IPS-18c (cell line): ENCODE results near the gene THOC5.
"Not testable (repeated sequence)": the region's sequence is repeated elsewhere in the genome, so short reads cannot be mapped to it uniquely, and the experiment has no call there.

Experiments
- H3K4me3 ChIP-seq: 2 replicates; pipeline ENCODE4 v1.7.0; 2013; ENCODE audit warnings: low read depth, mild to moderate bottlenecking, low read length, moderate library complexity; ENCODE audit not compliant: insufficient read depth
- H3K9me3 ChIP-seq: one replicate; pipeline ENCODE4 v1.6.1; 2013; ENCODE audit warnings: mild to moderate bottlenecking, low read length, moderate library complexity; ENCODE audit not compliant: control insufficient read depth, insufficient read depth

THOC5 gene

DNA sequence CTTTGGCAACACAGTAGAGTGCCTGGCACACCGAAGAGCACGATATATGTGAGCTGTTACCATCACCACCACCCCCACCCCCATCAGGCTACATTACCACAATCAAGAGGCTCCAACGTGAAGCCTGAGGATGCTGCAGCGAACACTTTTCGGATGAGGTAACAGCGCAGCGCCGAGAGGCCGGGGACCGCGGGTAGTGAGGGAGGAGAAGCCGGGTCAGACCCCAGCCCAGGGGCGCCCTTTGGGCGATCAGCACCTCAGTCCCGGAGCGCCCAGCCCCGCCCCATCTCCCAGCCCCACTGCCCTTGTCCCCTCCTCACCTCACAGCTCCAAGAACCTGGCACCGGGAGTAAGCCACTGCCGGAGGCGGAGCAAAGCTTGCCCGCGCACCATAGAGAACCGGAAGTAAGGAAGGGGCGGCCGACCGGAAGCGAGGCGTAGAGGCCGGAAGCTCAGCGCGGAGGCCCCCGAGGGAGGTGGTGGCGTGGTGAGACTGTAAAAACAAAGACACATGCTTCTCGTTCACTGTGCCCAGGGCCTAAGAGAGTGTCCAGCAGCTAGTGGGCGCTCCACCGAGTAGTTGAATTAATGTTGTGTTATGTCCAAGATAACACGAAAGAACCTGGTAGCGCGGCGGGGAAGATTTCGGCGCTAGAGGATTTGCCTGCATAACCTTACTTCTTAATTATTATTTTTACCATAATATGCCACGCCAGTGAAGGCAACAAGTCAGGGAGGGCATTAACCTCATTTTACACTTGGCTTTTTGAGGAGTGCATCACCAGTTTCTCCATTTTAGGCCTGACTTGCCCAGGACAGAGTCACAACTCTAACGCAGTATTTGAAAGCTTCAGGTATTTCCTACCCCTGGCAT lies at the start of gene THOC5:
THOC5 (minus strand) TSS at position 407 of the 874 bp plus-strand sequence. CDS start 4,610 bp downstream, outside the sequence.
- H3K9me3 ChIP-seq = no peaks in the 10 kb centered on the region
- H3K4me3 ChIP-seq = peak within 1 kb of the TSS; percentile 95

DNA sequence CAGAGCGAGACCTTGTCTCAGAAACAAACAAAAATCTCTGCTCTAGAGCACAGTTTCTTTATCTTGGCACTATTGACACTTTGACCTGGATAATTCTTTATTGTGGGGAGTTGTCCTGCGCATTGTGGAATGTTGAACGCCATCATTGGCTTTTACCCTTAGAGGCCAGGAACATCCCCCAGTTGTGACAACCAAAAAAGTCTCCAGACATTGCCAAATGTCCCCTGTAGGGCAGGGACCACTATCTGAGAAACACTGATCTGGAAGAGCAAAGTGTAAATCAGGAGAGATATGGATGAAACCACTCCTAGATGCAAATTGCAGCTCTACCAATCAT lies 45.1 kb upstream of the THOC5 start:
- no peaks in the 10 kb centered on the region for H3K9me3 ChIP-seq
- no peak overlapping the region for H3K4me3 ChIP-seq

DNA sequence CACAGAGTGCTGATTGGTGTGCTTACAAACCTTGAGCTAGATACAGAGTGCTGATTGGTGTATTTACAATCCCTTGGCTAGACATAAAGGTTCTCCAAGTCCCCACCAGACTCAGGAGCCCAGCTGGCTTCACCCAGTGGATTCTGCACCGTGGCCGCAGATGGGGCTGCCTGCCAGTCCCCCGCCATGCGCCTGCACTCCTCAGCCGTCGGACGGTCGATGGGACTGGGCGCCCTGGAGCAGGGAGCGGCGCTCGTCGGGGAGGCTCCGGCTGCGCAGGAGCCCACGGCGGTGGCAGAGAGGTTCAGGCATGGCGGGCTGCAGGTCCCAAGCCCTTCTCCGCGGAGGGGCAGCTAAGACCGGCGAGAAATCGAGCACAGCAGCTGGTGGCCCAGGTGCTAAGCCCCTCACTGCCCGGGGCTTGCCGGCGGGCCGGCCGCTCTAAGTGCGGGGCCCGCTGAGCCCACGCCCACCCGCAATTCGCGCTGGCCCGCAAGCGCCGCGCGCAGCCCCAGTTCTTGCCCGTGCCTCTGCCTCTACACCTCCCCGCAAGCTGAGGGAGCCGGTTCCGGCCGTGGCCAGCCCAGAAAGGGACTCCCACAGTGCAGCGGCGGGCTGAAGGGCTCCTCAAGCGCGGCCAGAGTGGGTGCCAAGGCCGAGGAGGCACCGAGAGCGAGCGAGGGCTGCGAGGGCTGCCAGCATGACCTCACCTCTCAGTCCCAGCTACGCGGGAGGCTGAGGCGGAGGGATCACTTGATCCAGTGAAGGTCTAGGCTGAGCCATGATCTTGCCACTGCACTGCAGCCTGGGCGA lies 44.5 kb upstream of the THOC5 start:
- H3K4me3 ChIP-seq = not testable (repeated sequence)

DNA sequence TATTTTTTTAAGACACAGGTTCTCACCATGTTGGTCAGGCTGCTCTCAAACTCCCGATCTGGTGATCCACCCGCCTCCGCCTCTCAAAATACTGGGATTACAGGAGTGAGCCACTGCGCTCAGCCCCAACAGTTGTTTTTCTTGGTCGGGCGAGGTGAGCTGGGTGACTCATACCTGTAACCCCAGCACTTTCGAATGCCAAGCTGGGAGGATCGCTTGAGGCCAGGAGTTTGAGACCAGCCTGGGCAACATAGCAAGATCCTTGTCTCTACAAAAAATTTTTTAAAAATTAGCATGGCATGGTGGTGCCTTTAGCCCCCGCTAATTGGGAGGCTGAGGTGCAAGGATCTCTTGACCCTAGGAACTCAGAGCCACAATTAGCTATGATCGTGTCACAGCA lies 42.9 kb upstream of the THOC5 start:
- Histone ChIP-seq H3K9me3 (no peaks in the 10 kb centered on the region), H3K4me3 (no peak overlapping the region)

More for the DNA sequence above, 44.5 kb upstream of the THOC5 start:
- not testable (repeated sequence) for H3K9me3 ChIP-seq

DNA sequence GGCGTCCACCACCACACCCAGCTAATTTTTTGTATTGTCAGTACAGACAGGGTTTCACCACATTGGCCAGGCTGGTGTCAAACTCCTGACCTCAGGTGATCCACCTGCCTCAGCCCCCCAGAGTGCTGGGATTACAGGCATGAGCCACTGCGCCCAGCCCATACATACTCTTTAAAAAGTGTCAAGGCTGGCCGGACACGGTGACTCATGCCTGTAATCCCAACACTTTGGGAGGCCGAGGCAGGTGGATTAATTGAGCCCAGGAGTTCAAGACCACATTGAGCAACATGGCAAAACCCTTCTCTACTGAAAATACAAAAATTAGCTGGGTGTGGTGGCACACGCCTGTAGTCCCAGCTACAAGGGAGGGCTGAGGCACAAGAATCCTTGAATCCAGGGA lies 40.9 kb upstream of the THOC5 start:
- not testable (repeated sequence) for H3K9me3 ChIP-seq, H3K4me3 ChIP-seq

DNA sequence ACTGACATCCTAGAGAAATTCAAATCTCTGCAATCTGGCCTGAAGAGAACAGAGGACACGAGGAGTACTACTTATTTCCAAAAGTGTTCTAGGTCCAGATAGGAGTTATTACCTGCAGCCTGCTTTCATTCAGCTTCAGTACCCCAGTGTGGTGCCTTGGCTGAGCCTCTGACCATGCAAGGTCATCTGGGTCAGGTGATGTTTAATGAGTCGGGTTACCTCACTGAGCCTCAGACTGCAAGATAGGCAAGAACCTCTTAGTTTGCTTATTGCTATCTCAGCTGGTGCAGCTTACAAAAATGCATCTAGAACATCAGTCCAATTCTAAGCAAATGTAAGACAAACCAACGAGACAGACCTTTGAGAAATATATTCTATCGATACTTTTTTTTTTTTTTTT lies 40.4 kb upstream of the THOC5 start:
- no peak overlapping the region for H3K4me3 ChIP-seq
- H3K9me3 ChIP-seq = no peaks in the 10 kb centered on the region

DNA sequence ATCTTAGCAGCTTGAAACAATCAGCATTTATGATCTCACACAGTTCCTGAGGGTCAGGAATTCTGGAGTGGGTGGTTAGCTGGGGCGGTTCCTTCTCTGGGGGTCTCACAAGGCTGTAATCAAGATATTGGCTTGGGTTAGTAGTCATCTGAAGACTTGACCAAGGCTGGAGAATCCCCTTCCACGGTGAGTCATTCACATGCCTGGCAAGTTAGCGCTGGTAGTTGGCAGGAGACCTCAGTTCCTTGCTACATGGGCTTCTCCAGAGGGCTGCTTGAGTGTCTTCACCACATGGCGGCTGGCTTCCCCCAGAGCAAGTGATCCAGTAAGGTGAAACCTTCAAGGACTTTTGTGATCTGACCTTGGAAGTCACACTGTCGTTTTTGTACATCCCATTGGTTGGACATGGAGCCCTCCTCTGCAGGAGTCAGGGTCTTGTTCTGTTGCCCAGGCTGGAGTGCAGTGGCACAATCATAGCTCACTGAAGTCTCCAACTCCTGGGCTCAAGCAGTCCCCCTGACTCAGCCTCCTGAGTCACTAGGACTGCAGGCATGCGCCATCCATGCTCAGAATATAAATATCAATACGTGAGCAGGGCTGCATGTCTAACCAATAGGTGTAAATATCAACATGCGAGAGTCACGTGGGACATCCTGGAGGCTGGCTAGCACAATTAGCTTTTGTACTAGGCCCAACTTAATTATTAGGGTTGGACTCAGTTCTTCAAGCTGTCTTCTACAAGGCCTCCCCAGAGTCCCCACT lies 34.6 kb upstream of the THOC5 start:
- no peak overlapping the region for H3K4me3 ChIP-seq
- H3K9me3 ChIP-seq = no peaks in the 10 kb centered on the region

DNA sequence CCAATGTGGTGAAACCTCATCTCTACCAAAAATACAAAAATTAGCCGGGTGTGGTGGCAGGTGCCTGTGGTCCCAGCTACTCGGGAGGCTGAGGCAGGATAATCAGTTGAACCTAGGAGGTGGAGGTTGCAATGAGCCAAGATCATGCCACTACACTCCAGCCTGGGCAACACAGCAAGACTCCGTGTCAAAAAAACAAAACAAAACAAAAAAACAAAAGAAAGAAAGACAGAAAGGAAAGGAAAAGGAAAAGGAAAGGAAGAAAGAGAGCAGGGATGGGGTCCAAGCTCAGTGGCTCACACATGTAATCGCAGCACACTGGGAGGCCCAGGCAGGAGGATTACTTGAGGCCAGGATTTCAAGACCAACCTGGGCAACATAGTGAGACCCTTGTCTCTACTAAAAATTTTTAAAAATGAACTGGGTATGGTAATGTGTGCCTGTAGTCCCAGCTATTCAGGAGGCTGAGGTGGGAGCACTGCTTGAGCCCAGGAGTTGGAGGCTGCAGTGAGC lies 32.7 kb upstream of the THOC5 start:
- not testable (repeated sequence) for H3K4me3 ChIP-seq, H3K9me3 ChIP-seq

DNA sequence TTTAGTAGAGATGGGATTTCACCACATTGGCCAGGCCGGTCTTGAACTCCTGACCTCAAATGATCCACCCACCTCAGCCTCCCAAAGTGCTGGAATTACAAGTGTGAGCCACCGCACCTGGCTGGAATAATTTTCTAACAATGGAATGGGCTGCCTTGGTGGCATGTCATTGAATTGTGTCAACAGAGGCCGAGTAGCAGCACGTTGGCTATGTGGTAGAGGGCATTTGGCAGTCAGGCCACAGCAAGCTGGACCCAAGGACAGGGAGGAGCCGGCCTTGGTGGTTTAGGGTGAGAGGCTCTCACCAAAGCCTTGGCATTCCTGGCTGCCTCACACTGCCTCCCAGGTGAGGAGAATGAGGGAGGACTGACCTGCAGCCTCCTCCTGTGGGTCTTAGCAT lies 31.4 kb upstream of the THOC5 start:
- Histone ChIP-seq H3K4me3 (no peak overlapping the region), H3K9me3 (no peaks in the 10 kb centered on the region)

DNA sequence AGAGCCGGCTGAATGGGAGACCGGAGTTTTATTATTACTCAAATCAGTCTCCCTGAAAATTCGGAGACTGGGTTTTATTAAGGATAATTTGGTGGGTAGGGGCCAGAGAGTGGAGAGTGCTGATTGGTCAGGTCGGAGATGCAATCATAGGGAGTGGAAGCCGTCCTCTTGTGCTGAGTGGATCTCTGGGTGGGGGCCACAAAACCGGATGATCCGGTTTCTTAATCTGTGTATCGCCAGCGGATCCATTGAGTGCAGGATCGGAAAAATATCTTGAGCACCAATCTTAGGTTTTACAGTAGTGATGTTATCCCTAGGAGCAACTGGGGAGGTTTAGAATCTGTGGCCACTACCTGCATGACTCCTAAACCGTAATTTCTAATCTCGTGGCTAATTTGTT lies 28.2 kb upstream of the THOC5 start:
- no peaks in the 10 kb centered on the region for H3K9me3 ChIP-seq
- no peak overlapping the region for H3K4me3 ChIP-seq

DNA sequence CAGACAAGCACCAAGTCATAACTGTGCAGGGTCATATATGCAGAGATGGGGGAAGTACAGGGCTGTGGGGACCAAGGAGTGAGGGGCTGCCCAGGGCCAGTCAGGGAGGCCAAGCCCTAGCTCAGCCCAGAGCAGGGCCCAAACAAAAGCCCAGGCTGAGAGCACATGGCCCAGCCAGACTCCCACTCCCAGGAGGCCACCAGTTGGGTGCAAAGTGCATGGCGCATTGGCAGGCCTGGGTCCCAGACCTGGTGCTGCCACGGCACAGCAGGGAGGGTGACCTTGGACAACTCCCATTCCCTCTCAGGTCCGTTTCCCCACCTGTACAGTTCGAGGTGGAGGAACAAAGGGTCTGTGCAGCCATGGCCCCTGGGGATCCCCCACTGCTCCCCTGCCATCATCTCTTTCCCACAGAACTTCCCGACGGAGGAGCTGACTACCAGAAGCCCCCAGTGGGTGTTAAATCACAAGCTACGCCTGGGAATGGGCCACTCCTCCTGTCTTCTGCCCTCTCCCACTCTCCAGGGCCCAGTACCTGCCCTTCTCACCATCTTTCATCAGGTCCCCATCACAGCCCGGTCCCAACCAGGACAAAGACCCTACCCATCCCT lies 26.7 kb upstream of the THOC5 start:
- peak overlapping the region; percentile 77 for H3K4me3 ChIP-seq
- H3K9me3 ChIP-seq = no peaks in the 10 kb centered on the region

DNA sequence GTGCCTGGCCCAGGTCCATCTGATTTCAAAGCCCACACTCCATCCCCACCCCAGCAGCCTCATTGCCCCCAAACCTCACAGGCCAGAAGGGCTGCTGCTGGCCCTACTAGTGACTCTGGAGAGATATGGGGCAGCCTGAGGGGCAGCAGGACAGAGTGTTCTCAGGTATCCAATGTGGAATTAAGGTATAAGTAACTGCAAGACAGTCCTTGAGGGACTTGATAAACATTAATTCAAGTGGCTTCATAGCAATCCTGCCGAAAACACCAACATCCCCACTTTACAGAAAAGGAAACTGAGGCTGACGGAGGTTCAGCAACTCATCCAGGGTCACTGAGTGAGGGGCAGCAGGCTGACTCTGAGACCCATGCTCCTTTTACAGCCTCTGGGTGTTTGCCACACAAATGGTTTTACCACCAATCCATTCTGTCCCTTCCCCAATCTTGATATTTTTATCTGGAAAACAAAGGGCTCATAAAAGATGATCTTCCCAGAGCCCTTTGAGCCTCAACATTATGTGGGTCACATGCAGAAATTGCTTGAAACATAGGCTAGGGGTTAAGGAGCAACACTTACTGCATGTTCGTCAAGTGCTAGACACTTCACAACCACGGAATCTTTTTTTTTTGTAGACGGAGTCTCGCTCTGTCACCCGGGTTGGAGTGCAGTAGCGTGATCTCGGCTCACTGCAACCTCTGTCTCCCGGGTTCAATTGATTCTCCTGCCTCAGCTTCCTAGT lies 25.1 kb upstream of the THOC5 start:
- Histone ChIP-seq H3K9me3 (no peaks in the 10 kb centered on the region), H3K4me3 (no peak overlapping the region)

DNA sequence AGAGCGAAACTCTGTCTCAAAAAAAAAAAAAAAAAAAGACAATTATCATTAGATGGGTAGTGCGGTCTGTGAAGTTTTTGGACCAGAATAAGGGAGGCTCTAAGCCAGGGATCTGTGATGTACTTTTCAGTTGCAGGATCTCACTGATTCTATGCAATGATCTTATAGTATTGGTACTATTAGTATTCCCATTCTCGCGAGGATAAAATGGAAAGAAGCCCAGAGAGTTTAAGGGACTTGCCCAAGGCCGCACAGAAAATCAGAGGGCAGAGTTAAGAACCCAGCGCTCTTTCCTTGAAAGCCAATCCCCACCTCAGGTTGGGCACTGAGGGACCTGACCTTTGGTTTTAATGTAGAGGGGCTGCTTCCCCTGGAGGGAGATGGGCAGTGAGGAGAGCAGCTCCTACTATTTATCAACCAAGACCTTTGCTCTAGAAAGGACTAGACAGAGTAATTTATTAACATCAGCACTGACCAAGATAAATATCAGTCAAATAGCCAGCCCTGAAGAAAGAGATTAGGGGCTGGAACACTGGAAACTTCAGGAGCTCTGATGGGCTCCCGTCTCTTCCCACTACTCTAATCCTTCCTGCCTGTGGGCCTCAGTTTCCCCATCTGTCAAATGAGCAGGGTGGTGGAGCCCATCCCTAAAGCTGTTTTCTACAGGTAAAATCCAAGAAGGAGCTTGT lies 21.3 kb upstream of the THOC5 start:
- no peaks in the 10 kb centered on the region for H3K9me3 ChIP-seq
- no peak overlapping the region for H3K4me3 ChIP-seq

DNA sequence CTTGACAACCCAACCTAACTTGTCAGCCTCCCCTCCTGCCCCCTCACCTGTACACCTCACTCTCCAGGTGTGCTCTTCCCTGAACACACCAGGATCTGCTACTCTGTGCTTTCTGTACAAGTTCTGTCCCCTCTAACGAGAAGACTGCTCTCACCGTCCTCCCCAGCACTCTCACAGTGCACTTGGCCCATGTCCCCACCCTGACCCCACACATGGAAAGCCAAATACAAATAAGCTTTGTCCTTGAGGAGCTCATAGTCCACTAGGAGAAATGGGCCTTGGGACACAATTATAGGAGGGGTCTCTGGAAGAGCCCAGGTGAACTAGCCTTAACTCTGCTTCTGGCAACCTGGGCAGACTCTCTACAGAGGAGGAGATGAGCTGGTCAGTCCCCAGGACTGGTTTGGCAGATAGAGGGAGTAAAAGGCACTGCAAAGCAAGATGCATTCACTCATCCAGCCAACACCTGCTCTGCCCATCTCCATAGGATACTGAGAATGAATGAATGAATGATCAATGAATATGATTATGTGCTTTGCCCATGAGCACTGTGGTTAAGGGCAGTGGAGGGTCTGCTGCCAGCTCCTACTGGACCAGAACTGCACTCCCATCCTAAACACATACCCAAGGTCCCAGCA lies 17.5 kb upstream of the THOC5 start:
- Histone ChIP-seq H3K9me3 (no peaks in the 10 kb centered on the region), H3K4me3 (no peak overlapping the region)

DNA sequence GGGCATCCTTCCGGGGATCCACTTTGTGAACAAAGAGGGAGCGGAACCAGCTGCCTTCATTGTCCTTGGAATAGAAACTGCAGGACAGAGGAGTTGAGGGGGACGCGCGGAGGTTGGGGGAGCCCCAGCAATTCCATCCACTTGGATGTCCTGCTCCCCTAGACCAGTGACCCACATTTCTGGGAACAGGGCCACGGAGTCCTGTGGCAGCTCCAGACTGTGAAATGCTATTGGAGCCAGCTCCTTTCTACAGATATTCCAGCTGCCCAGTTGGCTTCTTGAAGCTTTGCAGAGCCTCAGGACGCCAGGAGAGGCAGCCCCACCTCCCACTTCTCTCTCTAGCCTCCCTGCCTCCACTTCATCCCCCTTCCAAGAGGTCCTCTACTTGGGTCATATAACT lies 16.9 kb upstream of the THOC5 start:
- Histone ChIP-seq H3K9me3 (no peaks in the 10 kb centered on the region), H3K4me3 (no peak overlapping the region)
